Mammary epithelial cell (primary cell): ENCODE measurements around the gene LYRM2.

Experiments used
- CTCF ChIP-seq, 2 donors: IDR thresholded peaks in 1 of 2; conservative IDR thresholded peaks in 1 of 2; 2 replicates each; pipeline ENCODE4 v1.5.1; 2011 to 2012; ENCODE audit warnings: inconsistent platforms in 2 of 2, low read length in 2 of 2, mild to moderate bottlenecking in 2 of 2, control low read depth in 1 of 2, low read depth in 1 of 2; ENCODE audit not compliant: insufficient read depth in 1 of 2; ENCODE audit errors: extremely low read depth in 1 of 2
- EZH2 ChIP-seq: IDR thresholded peaks from 2 replicates; pipeline ENCODE4 v1.6.1; 2012; ENCODE audit warnings: low read length, inconsistent platforms, borderline replicate concordance

- no peak for TF ChIP-seq EZH2
- TF ChIP-seq CTCF (conservative IDR thresholded peaks at IDR 0.05 in 1 of 2, IDR thresholded peaks at IDR 0.05 in 1 of 2; ENCODE audit: extremely low read depth in 1 of 2, insufficient read depth in 1 of 2, low read depth in 1 of 2, low read length in 2 of 2): no peak
Observed at GRCh38 chr6:89542081-89542857, 96.3 kb downstream of the LYRM2 start.
